ENCODE data around the gene SEPTIN5. TPM values are rescaled to one million over a fixed set of nuclear protein-coding genes. Genes with fewer than 3 reads are reported as not detected.

The SEPTIN5 gene
- total RNA-seq, 1 donor from 2014 or later, result 3.9 TPM

- DNase-seq (ENCODE audit: low read depth), result no peak
- TF ChIP-seq CTCF (conservative IDR thresholded peaks at IDR 0.05; ENCODE audit: low read depth, low read length), result no peak
- no peak overlapping the region for H3K4me3 ChIP-seq (ENCODE audit: low read depth, low read length)
Measured at GRCh38 chr22:19761725-19762567, 47.6 kb downstream of the SEPTIN5 start.

DNA sequence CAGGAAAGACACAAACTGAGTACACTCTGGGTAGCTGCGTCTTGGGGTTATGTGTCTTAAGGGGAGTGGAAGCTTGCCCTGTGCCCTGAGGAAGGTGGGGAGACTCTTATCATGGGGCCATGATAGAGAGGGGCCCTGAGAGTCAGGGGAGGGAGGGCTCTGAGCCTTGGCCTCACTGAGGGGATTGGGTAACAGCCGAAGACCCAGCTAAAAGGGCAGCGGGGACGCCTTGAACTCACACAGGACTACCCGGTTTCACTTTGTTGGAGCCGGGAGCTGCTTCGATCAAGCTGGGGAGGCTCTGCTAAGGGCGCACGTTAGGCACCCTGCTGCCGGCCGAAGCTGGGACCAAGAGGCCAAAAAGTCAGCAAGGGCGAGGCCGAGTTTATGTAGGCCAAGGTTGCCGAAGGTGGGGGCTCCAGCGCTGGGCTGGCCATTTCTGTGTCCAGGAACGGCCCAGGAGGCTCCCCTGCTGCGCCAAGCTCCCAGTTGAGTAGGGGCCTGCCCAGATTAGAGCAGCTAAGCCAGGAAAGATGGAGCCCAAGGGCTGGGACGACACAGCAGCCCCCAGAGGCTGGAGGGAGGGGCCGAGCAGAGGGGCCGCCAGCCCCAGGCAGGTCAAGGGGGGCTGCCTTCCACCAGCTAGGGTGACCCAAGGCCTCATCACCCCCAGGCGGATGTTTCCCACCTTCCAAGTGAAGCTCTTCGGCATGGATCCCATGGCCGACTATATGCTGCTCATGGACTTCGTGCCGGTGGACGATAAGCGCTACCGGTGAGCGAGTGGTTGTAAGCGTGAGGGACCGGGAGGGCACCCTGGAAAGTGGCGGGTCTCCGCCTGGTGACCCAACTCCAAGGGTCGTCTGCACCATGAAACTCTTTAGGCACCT lies 48.5 kb downstream of the SEPTIN5 start:
- no peak for TF ChIP-seq CTCF (conservative IDR thresholded peaks at IDR 0.05; ENCODE audit: low read depth, low read length)
- DNase-seq (ENCODE audit: low read depth), result no peak
- H3K4me3 ChIP-seq (ENCODE audit: low read depth, low read length), result no peak overlapping the region

- TF ChIP-seq CTCF (conservative IDR thresholded peaks at IDR 0.05; ENCODE audit: low read depth, low read length), result no peak
- no peak for DNase-seq (ENCODE audit: low read depth)
- no peak overlapping the region for H3K4me3 ChIP-seq (ENCODE audit: low read depth, low read length)
Measured at GRCh38 chr22:19763458-19764298, 49.4 kb downstream of the SEPTIN5 start.

GRCh38 chr22:19764299-19764593 lies 49.9 kb downstream of the SEPTIN5 start:
- TF ChIP-seq CTCF (conservative IDR thresholded peaks at IDR 0.05; ENCODE audit: low read depth, low read length), result no peak
- no peak for DNase-seq (ENCODE audit: low read depth)
- H3K4me3 ChIP-seq (ENCODE audit: low read depth, low read length), result no peak overlapping the region

DNA sequence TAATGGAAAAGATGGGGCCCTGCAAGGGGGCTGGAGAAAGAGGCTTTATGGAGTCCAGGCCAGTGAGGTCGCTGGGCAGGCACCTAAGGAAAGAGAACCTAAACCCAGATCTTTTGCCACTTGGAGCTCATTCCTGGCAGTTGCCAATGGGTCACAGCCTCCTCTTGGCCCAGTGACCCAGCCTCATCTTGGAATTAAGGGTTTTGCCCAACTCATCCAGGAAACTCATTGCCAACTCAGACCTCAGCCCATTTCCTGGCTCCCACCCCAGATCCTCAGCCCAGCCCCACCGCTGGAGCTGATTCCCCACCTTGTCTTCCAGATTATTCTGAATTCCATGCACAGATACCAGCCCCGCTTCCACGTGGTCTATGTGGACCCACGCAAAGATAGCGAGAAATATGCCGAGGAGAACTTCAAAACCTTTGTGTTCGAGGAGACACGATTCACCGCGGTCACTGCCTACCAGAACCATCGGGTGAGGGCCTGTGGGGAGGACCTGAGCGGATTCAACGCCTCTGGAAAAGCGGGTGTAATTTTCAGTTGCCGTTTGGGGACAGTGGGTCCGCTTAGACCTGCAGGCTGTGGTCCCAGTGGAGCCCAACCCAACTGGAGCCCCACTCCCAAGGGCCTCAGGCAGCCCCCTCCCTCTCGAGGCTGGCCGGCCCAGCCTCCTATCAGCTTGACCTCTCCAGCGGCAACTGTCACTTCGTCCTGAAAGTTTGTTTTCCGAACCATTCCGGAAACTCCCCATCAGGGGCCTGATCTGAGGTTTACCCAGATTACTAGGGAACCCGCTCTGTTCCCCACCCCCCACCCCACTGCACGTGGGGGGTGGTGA lies 50.6 kb downstream of the SEPTIN5 start:
- no peak for TF ChIP-seq CTCF (conservative IDR thresholded peaks at IDR 0.05; ENCODE audit: low read depth, low read length)
- no peak for DNase-seq (ENCODE audit: low read depth)
- no peak overlapping the region for H3K4me3 ChIP-seq (ENCODE audit: low read depth, low read length)
